CD1c-positive myeloid dendritic cell (primary cell): ENCODE measurements around the gene GNAQ.
"Not testable (repeated sequence)": the region's sequence is repeated elsewhere in the genome, so short reads cannot be mapped to it uniquely, and the experiment has no call there.

Source experiments
- DNase-seq: peaks from one replicate; pipeline ENCODE4 v3.0.0-alpha.2; 2016; ENCODE audit errors: extremely low spot score

Gene GNAQ

GRCh38 chr9:77731930-77732329 lies 299.7 kb downstream of the GNAQ start:
- DNase-seq = no peak

GRCh38 chr9:77731008-77731698 lies 300.5 kb downstream of the GNAQ start:
- no peak for DNase-seq

- DNase-seq = no peak
These were observed 302.4 kb downstream of the GNAQ start for GRCh38 chr9:77729177-77729576.

GRCh38 chr9:77726814-77727213 lies 304.8 kb downstream of the GNAQ start:
- no peak for DNase-seq

- DNase-seq = no peak
These were observed 305.3 kb downstream of the GNAQ start for GRCh38 chr9:77726289-77726688.

GRCh38 chr9:77725820-77726219 lies 305.8 kb downstream of the GNAQ start:
- no peak for DNase-seq

- DNase-seq = no peak
These were observed 306.4 kb downstream of the GNAQ start for GRCh38 chr9:77725046-77725694.

- DNase-seq = not testable (repeated sequence)
These were observed 310.5 kb downstream of the GNAQ start for GRCh38 chr9:77721156-77721555.

- DNase-seq = no peak
These were observed 312.3 kb downstream of the GNAQ start for GRCh38 chr9:77719321-77719720.

GRCh38 chr9:77718298-77718640 lies 313.3 kb downstream of the GNAQ start:
- not testable (repeated sequence) for DNase-seq

- not testable (repeated sequence) for DNase-seq
These were observed 313.9 kb downstream of the GNAQ start for GRCh38 chr9:77717608-77718297.

- DNase-seq = no peak
These were observed 317.5 kb downstream of the GNAQ start for GRCh38 chr9:77714077-77714549.

GRCh38 chr9:77712533-77713130 lies 319.0 kb downstream of the GNAQ start:
- no peak for DNase-seq

GRCh38 chr9:77710965-77711648 lies 320.5 kb downstream of the GNAQ start:
- no peak for DNase-seq

GRCh38 chr9:77710316-77710715 lies 321.3 kb downstream of the GNAQ start:
- peak; percentile 21 for DNase-seq

- no peak for DNase-seq
These were observed 323.4 kb downstream of the GNAQ start for GRCh38 chr9:77708064-77708815.

GRCh38 chr9:77707383-77708063 lies 324.1 kb downstream of the GNAQ start:
- DNase-seq = no peak

- peak; percentile 38 for DNase-seq
These were observed 326.0 kb downstream of the GNAQ start for GRCh38 chr9:77705636-77706035.

GRCh38 chr9:77702521-77703390 lies 328.9 kb downstream of the GNAQ start:
- DNase-seq = not testable (repeated sequence)
